NCI-H510A treated with DMSO at 0.1 percent for 48 hours (cell line): ENCODE data around the gene PRCC.
A peak's percentile ranks its signal among the peaks of the same experiment; 100 is the strongest.

Source experiments
- DNase-seq: peaks from one replicate; lab custom pipeline; 2025; lab: John Stamatoyannopoulos, UW

Gene PRCC

GRCh38 chr1:156796340-156797097 is 29.2 kb downstream of the PRCC start:
- no peak for DNase-seq

- DNase-seq: peak; percentile 63
Measured at GRCh38 chr1:156797212-156797871, 30.0 kb downstream of the PRCC start.

GRCh38 chr1:156801409-156802121 is 34.2 kb downstream of the PRCC start:
- DNase-seq: no peak

DNA sequence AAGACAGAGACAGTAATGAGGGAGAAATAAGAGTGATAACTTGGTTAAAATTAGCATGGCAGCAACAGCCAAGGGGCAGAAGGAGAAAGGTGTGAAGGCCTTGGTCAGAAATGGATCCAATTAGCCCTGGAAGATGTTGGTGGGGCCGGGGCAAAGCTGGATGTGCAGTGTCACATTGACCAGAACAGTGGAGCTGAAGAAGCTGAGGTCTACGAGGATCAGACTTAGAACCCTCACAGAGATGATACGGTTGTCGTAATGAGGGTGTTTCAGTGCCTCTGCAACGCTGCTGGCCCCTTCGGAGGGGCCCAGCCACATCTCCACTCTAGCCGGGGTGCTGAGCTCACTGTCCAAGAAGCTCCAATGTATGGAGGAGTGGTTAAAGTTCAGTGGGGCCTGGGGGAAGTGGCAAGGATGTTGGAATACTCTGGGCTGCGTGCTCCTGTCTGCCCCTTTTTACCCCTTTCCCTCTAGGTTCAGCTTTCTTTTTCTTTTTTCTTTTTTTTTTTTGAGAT is 35.1 kb downstream of the PRCC start:
- DNase-seq: no peak

DNA sequence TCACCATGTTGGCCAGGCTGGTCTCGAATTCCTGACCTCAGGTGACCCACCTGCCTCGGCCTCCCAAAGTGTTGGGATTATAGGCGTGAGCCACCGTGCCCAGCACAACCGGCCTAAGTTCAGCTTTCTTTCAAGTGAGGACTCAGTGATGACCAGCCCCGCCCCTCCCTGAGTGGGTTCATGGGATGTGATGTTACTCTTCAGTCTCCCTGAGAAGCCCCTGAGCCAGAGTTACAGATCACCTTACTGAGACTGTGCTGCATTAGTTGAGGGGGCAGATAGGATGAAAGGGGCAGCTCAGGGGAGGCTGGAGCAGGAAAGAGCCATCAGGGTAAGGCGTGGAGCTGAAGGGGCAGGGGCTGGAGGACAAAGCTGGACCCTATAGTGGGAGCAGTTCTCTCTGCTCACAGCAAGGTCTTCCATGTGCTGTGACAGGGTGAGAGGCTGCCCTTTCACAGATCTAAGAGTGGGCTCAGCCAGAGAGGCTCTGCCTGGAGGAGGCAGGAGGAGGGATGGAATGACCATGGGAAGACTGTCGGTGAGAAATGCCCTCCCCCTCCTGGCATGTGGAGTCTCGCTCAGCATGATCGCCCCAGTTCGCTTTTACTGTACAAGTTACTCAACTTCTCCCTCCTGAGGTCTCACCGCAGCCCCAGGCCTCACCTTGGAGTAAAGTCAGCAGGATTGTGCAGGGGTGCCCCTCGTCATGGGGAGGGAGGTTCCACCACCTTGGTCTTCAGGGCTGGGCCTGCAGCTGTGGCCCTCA is 35.9 kb downstream of the PRCC start:
- no peak for DNase-seq

DNA sequence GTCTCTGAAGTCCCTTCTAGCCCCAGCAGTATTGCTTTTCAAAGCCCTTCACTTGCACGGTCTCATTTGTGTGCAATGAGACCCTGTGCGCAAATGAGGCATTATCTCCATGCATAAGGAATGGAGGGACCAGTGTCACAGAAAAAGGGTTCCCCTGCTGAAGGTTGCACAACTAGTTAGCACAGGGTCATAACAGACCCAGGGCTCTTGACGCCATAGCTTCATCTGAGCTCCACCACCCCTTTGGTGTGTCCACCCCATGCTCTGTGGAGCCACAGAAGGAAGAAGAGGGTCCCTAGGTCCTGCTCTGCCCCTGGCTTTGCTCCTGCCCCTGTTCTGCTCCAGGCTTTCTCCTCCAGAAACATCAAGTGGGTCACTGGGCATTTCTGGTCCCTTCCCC is 36.7 kb downstream of the PRCC start:
- no peak for DNase-seq

DNA sequence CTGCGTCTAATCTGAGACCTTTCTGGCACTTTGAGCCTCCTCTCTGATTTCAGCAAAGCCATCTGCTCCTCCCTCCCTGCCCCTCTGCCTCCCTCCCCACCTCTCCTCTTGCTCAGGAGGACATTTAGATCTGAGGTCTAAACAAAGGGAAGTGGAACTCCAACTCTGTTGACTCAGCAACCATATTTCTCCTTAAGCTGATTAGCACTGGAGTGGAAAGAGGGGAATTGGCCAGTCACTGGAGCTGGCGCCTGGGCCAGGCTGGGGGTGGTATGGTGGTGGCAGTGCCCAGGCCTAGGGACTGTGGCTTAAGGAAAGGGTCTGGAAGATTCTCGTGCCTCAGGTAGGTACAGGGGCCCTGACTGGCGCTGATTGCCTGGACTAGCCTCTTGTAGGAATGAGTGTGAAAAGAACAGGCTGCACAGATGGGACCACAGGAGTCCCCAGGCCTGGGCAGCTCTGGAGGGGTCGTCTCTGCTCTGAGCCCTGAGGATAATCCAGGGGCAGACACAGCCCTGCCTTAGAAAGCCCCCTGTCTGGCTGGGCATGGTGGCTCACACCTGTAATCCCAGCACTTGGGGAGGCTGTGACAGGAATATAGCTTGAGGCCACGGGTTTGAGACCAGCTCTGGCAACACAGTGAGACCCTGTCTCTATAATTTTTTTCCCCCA is 37.4 kb downstream of the PRCC start:
- peak; percentile 84 for DNase-seq

DNA sequence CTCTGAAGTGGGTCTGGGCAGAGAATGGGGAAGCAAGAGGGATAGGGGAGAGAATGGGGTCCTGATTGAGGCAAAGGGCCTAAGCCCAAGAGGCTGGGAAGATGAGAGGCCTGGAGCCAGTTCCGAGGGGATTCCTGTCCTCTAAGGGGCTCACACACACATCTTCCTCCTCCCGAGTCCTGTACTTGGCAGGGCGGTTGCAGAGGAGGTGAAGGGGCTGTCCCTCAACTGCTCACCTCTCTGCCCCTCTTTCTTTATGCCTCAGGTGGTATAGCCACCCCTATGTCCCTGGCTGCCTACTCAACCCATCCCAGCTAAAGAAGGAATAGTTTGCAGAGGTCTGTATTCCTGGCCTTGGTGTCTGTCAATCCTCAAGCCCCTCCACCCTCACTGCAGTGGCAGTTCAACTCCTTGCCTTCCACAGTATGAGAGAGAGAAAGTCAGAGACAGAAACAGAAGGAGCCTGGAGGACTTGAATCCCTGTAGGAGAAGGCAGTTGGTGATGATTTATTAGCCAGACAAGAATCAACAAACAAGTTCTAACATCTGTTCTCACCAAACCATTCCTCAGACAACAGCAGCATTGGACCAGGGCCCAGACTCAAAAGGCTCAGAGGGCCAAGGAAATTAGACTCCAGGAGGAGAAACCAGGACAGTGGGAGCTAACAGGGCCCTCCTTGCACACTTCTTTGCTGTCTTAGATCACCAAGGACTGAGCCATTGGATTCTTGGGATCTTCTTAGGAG is 38.6 kb downstream of the PRCC start:
- DNase-seq: no peak

DNA sequence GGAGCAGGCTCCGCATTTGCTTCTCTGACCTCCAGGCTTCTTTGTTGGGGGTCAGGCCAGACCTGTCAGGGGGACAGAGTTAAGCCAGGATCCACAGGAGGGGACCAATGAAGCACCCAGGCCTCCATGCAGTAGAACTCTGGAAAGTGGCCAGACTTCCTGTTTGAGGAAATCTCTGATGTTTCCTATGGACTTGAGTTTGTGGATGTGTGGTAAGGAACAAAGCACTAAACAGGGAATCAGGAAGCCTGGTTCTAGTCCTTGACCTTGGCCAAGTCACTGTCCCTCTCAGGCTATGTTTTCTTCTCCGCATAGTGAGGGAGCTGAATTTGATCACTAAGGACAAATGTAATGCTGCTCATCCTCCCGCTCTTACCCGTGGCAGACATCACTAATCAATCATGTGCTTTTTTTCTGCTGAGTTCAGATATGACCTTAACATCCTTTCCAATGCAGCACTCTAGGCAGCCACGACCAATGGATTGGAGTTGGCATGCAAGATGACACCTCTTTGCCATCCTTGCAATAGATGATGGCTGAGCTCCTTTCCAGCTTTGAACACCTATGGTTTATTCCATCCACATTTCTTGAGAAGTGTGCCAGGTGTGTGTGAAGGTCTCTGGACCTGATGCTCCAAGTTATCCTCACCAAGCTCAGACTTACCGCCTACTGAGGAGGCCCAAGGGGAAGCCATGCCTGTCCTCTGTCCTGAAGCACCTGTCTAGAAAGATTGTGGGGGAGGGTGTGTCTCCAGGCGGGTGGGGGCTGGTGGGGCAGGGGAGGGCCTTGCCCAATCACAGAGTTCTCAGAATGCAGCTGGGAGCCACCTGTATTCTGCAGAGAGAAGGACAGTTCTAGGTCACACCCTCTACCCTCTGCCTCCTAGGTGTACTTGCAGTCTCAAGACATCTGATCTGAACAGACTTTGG is 39.4 kb downstream of the PRCC start:
- no peak for DNase-seq

DNA sequence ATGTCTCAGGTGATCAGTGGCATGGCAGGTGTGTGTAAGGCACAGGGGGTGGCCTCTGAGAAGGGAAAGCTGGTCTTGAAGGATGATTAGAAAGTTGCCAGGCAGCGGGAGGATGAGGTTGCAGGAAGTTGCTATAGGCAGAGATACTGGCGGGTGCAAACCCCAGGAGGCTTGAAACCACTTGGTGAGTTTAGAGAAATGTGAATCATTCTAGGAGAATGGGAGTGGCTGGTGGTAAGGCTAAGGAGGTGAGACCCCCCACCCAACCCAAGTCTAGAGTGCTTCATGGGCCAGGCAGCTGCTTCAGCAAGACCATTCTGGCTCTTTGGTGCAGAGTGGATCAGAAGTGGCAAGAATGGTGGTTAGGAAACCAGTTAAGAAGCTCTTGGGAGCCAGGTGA is 40.3 kb downstream of the PRCC start:
- DNase-seq: no peak

- no peak for DNase-seq
Measured at GRCh38 chr1:156808186-156809030, 41.1 kb downstream of the PRCC start.

DNA sequence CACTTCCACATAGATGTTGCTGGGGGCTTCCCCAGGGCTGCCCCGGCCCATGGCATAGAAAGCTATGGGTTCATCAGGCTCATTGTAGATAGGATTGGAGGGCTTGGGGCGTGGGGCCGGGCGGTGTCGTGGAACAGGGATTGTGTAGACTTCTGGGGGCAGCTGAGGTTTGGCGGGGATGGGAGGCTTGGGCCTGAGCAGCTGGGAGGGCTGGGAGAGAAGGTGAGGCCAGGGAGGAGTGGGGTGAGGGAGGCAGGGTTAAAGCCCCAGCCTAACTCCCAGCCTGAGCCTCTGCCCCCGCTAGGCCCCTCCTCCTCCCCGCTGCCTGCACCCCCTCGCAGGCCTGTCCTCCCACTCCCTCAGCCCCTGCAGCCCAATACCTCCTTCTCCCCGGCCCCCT is 41.9 kb downstream of the PRCC start:
- DNase-seq: no peak

DNA sequence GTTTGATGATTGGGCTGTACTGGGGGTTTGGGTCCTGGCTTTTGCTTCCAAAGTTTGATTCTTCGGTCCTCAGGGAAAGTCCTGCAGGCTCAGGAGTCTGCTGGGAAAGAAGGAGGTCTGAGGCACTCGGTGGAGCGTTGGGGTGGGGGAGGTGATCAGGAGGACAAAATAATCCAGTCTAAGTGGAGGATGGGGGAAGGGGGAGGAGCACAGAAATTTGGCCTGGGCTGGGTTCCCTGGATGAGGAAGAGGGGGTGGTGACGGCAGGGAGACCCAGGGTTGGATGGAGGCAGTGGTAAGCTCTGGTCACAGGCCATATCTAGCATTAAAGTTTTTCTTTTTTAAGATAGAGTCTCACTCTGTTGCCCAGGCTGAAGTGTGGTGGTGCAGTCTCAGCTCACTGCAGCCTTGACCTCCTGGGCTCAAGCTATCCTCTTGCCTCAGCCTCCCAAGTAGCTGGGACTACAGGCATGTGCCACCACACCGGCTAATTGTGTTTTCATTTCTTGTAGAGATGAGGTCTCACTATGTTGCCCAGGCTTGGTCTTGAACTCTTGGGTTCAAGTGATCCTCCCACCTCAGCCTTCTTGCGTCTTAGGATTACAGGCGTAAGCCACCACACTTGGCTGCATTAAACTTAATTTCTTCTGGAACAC is 42.5 kb downstream of the PRCC start:
- no peak for DNase-seq

DNA sequence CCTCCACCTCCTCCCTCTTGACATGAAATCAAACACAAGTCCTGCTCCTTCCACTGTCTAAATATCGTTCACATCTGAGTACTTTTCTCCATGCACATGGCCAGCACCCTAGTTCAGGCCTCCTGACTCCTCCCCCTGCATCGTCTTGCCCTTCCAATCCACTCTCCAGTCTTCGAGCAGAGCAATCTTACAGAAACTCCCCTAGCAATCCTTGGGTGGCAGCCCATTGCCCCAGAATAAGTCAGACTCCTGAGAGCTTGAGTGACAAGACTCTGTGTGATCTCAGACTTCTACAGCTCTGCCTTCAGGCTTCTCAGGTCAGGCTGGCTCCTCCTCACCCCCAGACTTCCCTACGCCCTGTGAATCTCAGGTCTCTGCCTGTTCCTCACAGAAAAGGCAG is 43.8 kb downstream of the PRCC start:
- DNase-seq: no peak

DNA sequence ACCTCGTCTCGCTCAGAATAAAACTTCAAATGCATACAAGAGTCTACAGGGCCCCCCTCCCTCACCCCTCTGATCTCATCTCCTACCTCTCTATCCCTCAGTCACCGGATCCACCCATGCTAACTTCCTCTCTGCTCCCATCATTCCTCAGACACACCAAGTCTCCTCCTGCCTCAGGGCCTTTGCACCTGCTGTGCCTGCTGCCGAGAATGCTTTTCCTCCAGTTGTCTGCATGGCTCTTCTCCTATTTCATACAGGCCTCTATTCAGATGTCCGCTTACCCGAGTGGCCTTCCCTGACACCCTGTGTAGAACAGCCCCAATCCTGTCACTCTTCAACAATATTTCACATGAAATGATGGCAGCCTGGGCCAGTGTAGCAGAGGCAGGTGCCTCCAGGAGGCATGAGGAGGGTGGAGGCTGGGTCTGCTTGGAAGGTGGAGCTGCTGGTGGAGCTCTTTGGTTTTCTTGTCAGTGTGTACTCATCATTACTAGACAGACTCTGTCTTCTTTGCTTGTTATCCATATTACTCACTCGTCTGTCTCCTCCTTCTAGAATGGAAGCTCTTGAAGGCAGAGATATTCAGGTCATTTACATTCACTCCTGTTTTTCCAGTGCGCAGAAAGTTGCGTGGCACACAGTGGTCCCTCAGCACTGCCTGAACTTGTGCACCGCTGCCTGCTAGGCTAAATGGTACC is 45.1 kb downstream of the PRCC start:
- DNase-seq: no peak

DNA sequence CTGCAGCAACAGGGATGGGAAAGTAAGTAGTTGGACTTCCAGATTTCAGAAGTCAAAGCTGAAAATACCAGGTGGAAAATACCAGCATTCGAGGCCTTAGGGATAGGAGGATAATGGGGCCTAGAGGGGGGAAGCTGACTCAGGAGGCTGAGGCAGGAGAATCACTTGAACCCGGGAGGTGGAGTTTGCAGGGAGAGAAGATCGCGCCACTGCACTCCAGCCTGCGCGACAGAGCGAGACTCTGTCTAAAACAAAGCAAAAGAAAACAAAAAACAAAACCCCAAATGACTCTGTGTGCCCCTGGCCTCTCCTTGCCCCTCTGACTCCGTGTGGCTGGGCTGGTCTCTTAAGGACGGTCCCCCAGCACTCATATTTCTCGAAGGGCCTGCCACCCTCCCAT is 46.0 kb downstream of the PRCC start:
- DNase-seq: no peak

DNA sequence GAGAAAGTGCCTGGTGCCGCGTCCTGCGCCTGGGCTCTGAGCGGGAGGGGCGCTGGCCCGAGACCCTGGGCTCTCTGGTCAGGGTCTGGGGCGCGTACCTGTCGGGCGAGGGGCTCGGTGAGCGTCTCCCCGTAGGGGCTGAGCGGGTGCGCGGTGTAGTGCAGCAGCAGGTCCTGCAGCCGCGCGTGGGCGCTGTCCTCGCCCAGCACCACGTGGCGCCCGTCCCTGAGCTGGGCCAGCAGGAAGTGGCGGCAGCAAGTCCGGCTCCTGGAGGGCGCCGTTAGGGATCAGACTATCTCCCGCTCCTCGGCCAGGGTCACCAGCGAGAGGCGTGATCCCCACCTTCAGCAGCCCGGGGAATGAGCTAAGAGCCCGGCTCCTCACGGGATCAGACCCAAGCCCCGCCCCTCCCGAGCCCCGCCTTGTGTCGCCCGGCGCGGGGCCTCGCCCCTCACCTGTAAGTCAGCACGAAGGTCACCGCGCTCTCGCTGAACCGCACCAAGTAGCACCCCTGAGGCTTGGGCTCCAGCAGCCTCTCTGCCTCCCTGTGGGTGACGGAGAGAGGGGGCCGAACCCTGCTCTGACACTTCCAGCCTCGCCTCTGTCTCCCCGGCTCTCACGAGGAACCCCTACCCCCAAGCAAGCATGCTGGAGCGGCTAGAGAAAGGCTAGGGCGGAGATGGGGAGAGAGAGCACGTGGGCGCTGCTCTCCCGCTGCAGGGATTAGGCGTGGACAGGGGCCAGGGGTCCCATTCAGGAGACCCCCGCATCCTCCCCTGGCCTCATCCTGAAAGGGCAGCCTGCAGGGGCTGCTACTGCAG is 46.6 kb downstream of the PRCC start:
- DNase-seq: peak; percentile 45
